ENCODE results near the gene S100Z.
"Not testable (repeated sequence)": the region's sequence is repeated elsewhere in the genome, so short reads cannot be mapped to it uniquely, and the experiment has no call there.

Gene S100Z

DNA sequence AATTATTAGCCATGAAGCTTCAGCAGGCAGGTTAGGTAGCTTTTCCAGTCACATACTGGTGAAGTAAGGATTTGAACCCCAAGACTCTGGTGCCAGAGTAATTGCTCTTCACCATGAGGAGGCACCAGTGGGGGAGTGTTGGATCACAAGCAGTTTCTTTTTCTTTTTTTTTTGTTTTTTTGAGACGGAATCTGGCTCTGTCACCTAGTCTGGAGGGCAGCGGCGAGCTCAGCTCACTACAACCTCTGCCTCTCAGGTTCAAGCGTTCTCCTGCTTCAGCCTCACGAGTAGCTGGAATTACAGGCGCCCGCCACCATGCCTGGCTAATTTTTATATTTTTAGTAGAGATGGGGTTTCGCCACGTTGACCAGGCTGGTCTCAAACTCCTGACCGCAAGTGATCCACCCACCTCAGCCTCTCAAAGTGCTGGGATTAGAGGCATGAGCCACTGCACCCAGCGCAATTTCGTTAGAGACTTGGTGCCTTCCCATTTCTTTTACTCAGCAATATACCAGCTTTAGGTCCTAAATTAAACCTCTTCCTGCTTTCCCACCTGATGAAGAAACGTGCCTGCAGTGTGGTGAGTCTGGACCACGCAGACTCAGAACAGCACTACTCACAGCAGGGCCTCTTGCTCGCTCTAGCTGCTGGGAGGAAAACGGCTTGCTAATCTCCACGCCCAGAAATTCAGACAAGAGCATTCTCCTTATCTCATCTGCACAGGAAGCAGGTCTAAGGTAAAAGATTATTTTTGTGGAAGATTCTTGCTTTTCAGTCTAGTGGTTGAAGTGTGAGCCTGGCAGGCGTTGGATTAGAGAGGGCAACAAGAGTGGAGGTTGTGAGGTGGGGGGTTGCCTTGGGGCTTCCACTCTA, at the start of gene S100Z:
Gene S100Z, plus strand, starts transcription at position 596 of the 873 bp plus-strand sequence. CDS start 25,346 bp downstream, outside the sequence.
- in situ Hi-C loops (cut with HindIII; ENCODE audit: low sequenced_read_pairs): no loop called here

DNA sequence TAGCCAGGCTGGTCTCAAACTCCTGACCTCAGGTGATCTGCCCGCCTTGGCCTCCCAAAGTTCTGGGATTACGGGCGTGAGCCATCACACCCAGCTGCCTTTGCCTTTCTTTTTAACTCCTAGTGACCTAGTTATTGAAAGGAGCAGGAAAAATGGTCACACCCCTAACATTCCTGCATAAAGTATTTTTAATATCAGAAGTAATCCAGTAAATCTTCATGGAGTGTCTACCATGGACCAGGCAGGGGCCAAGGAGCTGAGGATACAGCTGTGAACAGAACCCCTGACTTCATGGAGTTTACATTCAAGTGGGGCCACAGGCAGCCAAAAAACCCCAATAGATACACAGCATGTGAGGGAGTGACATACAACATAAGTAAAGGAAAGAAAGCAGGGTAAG, 49.2 kb upstream of the S100Z start:
- in situ Hi-C loops (cut with HindIII; ENCODE audit: low sequenced_read_pairs): no loop called here

DNA sequence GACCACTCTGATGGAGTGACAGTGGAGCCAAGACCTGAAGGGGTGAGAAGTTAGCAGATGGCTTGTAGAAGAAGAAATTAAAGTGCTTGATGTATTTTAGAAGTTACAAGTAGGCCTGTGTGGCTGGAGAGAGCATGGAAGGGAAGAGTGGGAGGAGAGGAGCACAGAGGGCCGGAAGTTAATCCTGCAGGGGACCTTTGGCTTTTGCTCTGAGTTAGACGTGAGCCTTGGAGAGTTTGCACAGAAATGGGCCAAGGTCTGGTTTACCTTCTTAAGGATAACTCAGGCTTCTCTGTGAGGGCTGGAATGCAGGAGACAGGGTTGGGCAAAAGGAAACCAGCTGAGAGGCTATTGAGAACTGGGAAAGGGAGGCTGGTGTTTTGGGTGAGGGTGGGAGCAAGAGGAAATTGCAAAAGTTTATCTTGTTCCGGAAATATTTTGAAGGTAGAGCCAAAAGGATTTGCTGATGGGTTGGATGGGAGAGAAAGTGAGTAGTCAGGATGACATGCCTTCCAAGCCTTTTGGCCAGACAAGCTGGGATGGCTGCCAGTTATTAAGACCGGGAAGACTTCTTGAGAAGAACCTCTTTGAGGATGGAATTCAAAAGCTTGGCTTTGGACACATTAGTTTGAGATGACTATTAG, 48.5 kb upstream of the S100Z start:
- in situ Hi-C loops (cut with HindIII; ENCODE audit: low sequenced_read_pairs): no loop called here

DNA sequence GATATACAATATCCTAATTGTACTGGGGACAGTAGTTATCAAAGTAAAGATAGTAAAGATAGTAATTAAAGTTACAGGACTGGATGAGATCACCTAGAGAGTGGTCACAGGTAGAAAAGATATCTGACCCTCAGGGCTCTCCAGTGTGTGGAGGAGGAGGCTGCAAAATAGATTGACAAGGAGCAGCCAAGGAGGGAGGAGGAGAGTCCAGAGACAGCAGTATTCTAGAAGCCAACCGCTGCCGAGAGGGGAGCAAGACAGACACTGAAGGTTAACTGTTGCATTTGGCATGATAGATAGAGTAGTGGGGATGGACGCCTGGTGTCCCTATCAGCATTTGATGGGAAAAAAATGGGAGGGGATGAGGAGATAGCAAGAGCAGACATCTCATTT, 48.0 kb upstream of the S100Z start:
- in situ Hi-C loops (cut with HindIII; ENCODE audit: low sequenced_read_pairs): no loop called here

DNA sequence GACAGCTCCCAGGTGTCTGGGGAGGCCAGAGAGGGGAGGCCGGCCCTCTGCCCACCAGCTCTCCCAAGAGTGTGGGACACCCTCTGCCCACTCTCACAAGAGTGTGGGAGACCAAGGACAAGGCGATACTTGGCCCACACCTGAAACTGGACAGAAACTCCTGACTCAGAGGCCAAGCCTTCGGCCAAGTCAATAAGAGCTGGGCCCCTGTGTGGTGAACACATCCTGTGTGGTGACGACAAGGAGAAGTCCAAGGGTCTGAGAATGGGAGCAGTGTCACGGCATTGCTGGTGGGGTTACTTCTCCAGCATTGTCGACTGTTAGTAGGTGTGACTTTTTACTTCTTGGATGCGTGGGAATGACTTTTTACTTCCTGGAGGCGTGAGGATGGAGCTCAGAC, 45.5 kb upstream of the S100Z start:
- in situ Hi-C loops (cut with HindIII; ENCODE audit: low sequenced_read_pairs): no loop called here

DNA sequence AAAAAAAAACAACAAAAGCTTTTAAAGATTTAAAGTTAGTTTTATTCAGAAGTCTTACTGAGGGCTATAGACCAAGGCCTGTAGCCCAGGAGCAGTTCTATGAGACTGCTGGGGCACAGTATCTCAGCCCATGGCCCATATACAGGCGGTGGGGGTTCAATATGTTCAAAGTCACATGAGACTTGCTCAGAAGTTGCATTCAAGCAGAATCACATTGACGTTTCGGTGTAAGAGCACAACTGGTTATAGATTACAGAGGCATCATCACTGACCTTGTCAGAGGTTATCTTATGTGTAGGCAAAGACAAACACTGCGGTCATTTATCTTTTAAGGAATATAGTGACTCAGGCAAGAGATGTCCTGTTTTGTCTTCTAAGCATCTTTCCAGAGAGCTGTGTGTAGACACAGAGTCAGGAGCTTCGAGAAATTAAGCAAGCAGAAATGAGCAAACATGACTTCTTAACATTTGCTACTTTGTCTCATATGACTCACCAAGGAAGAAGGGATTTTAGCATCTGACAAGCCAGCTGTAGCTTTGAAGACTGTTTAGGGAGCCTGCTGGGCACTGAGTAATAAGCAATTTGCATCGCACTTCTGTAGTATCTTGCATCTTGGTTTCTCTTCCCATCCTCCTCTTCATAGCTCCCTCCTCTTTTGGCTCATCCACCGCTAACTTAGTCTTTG, 43.9 kb upstream of the S100Z start:
- in situ Hi-C loops (cut with HindIII; ENCODE audit: low sequenced_read_pairs): no loop called here

DNA sequence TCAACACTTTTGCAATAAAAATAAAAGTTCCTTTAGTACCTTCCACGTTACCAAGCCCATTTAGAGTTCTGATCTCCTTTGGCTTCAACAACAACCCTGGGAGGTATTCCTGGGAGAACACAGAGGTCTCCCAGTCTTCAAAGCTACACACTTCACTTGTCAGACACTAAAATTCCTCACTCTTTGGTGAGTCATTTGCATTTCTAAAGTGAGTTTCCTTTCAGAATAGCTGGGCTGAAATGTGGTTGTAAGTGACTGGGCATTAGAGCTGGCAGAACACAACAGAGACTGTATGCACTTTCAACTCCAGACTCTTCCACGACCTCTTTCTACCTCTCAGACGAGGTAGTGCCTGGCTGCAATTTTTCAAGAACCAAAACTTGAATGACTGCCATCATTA, 42.5 kb upstream of the S100Z start:
- in situ Hi-C loops (cut with HindIII; ENCODE audit: low sequenced_read_pairs): no loop called here

DNA sequence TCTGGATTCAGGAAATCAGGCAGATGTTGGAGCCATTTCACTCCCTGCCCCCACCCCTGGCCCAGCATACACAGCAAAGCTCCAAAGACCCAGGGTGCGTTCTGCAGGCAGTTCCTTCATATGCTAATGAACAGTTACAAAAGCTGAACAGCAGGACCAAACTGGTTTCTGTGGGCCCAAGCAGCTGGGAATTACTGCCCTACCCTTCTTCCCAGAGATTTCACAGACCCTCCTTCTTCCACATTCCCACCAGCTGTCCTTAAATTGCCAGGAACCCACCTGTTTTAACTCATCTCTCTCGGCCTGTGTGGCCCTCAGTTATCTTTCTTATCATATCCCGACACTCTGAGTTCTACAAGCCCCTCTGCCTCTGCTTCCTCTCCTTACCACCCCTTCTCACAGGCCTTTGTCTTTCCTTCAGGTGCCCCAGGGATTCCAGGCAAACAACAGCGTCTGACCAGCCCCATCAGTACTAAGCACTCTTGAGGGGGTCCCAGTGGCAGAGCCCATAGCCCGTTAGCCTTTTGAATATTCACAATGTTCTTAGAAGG, 41.6 kb upstream of the S100Z start:
- in situ Hi-C loops (cut with HindIII; ENCODE audit: low sequenced_read_pairs): no loop called here

DNA sequence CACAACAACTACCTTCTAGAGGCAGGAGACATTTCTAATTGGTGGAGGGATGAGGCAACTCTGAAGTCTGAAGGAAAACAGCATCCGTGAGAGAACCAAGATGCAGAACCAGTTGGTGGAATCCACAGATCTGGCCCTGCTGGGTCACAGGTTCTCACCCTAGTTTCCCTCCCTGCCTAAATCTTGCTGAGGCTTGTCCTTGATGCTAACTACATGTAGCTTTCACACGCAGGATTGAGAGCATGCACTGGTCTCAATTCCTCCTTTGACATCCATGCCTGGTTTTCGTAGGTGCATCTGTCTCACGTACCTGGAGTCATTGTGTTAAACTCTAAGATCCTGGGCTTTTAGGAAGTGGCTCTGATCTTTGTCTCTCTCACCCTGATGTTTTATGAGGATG, 40.7 kb upstream of the S100Z start:
- in situ Hi-C loops (cut with HindIII; ENCODE audit: low sequenced_read_pairs): no loop called here

DNA sequence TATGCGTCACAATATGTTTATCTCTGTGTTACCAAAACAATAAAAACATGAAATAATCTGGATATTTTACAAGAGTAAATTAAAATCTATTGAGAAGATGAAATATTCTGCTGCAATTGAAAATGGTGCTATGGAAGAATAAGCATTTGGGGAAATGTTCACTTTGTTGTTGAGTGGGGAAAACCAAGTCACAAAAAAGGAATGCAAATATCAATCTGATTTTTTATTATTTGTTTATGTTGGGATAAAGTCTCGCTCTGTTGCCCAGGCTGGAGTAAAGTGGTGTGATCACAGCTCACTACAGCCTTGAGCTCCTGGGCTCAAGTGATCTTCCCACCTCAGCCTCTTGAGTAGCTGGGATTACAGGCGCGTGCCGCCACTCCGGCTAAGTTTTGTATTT, 39.6 kb upstream of the S100Z start:
- in situ Hi-C loops (cut with HindIII; ENCODE audit: low sequenced_read_pairs): no loop called here

DNA sequence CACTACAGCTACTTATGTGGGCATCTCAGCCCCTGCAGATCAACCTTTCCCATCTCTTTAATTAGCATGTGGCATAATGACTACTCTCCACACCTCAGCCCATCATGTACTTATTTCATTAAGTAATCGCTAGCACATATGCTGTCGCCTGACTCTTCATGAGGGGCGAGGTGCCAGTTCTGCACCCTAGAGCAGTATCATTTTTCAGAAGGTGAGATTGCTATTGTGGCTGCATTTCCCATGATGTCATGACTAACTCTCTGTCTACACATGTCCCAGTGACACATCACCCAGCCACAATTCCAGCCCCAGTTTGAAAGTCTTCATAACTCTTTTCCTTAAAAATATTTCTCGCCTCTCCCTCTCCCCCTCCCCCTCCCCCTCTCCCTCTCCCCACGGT, 38.6 kb upstream of the S100Z start:
- in situ Hi-C loops (cut with HindIII; ENCODE audit: low sequenced_read_pairs): no loop called here

DNA sequence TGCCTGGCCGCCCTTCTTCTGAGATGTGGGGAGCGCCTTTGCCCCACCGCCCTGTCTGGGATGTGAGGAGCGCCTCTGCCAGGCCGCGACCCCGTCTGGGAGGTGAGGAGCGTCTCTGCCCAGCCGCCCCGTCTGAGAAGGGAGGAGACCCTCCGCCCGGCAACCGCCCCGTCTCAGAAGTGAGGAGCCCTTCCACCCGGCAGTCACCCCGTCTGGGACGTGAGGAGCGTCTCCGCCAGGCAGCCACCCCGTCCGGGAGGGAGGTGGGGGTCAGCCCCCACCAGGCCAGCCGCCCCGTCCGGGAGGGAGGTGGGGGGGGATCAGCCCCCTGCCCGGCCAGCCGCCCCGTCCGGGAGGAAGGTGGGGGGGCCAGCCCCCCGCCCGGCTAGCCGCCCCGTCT, 37.6 kb upstream of the S100Z start:
- in situ Hi-C loops (cut with HindIII; ENCODE audit: low sequenced_read_pairs): not testable (repeated sequence)

DNA sequence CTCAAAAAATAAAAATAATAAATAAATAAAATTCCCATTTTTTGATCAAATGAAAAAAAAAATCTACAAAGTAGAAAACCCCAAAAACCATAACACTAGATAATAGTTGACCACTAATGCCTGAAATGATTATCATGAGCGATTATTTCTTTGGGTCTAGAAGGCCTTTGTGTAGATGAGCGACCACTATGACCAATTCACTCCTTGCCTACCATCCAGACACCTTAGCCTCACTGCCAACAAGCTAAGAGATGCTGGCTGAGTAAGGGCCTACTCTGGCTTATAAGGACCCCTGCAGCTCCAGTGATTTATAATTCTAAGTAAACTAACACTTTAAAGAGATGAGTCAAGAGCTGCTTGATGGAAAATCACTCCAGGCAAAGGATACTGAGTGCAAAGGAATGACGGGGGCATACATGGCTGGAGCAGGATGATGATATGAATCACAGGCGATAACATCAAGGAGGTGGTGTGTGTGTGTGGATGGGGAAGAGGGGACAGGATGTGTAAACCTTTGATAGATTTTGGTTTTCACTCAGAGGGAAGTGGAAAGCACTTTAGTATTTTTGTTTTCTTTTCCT, 35.7 kb upstream of the S100Z start:
- in situ Hi-C loops (cut with HindIII; ENCODE audit: low sequenced_read_pairs): no loop called here

DNA sequence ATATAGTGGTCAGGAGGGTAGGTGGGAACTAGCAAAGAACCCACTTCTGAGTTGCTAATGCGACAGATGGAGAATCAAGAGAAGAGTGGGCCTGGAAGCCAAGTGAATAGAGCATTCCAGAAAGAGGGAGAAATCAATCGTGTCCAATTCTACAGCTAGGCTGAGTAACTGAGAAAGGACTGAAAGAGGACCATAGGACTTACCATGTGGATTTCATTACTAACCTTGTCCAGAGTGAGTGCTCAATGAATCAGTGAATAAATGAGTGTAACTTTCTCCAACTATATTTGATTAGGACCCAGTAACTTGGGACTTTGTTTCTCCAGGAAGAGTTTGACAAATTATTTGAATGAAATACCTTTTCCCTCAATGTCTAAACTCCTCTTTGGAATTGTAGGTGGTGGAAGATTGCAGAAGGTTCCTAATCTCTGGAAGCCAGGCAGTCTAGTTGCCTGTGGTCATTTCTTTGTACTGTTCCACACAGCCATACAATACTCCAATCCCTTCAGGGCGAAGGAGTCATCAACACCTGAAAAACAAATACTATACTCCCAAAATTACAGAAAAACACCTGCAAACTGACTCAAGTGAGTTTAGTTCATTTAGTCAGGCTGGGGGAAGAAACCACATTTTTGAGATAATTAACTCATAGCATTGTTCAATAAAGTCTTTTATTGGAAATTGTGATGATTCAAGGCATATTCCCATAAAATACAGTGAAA, 33.5 kb upstream of the S100Z start:
- in situ Hi-C loops (cut with HindIII; ENCODE audit: low sequenced_read_pairs): no loop called here

DNA sequence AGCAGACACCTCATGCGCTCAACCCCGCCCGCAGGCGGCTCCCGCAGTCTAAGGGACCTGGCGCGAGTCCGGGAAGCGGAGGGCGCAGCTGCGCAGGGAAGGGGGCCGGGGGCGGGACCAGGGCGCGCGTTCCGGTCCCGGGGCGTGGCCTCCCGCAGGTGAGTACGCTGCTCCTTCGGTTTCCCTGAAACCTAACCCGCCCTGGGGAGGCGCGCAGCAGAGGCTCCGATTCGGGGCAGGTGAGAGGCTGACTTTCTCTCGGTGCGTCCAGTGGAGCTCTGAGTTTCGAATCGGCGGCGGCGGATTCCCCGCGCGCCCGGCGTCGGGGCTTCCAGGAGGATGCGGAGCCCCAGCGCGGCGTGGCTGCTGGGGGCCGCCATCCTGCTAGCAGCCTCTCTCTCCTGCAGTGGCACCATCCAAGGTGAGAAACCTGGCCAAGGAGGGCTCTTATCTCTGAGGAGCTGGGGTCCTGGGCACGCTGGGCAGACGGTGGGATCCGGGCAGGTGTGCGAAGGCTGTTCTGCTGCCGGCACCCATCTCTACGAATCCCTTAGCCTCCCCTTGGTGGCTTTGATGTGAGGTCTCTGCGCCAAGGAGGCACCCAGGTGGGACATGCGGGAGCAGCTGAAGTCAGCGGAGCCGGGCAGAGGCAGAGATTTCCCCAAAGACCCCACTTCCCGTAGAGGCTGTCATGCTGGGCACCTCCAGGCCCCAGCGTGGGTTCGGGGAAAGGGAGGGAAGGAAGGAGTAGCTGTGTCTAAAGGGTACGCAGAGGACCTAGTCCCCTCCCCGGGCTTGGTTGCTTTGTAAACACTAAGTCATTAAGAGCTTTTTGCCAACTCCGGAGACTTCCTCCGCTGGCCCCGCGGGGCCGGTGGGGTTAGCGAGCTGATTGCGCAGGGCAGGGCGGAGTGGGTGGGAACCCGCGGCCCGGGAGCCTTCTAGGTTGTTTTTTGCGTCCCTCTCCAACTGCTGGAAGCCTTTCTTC, 30.7 kb upstream of the S100Z start, which contains the start of gene F2RL1:
Gene F2RL1, plus strand, starts transcription at position 187 of the 988 bp plus-strand sequence. Its CDS starts 153 bp downstream, at position 340.
- in situ Hi-C loops (cut with HindIII; ENCODE audit: low sequenced_read_pairs): no loop called here

DNA sequence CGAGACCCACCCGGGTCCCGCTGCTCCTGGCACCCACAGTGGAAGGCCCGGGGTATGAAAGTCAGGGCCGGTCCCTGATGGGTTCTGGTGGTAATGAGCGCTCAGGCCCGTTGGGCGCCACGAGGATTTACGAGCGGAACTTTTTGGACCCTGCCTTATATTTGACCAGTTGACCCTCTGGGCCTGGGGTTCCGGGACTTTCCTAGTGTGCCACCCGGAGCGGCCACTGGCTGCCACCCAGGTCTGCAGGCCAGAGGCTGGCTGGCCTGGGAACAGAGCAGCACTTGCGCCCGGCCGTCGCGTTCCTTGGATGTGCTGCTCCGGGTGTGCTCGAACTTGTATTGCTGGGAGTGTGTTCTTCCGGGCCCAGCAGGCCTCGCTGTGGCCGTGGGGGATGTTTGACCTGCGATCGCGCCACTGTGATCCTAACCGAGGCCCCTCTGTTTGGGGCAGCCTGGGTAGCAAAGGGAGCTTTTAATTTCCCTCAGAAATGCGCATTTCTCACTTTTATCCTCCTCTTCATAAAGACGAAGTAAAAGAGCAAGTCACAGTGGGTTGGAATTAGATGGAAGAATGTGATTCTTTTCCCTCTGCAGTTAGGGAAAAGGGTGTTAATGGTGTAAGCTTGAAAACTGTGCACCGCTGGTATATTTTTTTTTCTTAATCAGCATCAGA, 29.8 kb upstream of the S100Z start:
- in situ Hi-C loops (cut with HindIII; ENCODE audit: low sequenced_read_pairs): no loop called here

DNA sequence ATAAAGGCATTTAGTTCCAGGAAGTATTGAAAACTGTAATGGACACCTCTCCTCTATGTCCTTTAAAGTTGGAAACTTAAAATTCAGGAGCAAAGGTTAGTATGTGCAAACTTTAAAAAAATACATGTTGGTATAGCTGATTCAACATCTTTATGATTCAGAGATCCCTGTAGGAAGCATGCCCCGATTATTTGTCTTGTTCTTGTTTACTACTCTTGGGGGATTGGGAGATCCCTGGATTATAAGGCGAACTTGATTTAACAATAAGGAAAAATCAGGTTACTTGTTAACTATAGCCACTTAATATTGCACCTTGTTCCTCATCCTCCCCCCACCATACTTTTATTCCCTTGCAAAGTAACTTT, 29.3 kb upstream of the S100Z start:
- in situ Hi-C loops (cut with HindIII; ENCODE audit: low sequenced_read_pairs): no loop called here

DNA sequence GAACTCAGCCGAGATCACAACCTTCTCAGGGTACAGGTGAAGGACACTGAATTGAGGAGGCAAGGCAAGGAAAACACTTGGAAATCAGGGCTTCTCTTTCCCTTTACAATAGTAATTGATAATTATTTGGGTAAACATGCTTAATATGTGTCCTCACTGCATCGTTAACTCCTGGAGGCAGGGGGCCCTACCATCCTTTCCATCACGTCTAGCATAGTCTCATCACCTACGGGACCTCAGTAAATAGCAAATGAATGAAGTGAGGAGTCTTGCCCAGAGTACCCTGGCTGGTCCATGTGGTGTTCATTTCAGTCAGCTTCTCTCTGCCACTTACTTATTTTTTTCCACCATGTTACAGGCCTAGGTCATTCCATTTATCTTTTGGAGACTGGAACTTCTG, 28.7 kb upstream of the S100Z start:
- in situ Hi-C loops (cut with HindIII; ENCODE audit: low sequenced_read_pairs): no loop called here
